Activated T-helper 9 cell treated with anti-CD3 and anti-CD28 coated beads, Interleukin-2, amount 50 U/mL, for 16 hours (primary cell): Measurements from ENCODE around the gene SYN1.

ENCODE experiments used
- DNase-seq: peaks from one replicate; pipeline ENCODE4 v3.0.0-alpha.2; 2020; ENCODE audit warnings: low read depth

The SYN1 gene

GRCh38 chrX:47595716-47596251 lies 23.9 kb downstream of the SYN1 start:
- no peak for DNase-seq

- no peak for DNase-seq
Measured at GRCh38 chrX:47593522-47593921, 26.1 kb downstream of the SYN1 start.

- no peak for DNase-seq
Measured at GRCh38 chrX:47590984-47591383, 28.7 kb downstream of the SYN1 start.

- no peak for DNase-seq
Measured at GRCh38 chrX:47587906-47588735, 31.5 kb downstream of the SYN1 start.

GRCh38 chrX:47587091-47587891 lies 32.4 kb downstream of the SYN1 start:
- no peak for DNase-seq

GRCh38 chrX:47586043-47586787 lies 33.4 kb downstream of the SYN1 start:
- no peak for DNase-seq

GRCh38 chrX:47585273-47585672 lies 34.4 kb downstream of the SYN1 start:
- no peak for DNase-seq

GRCh38 chrX:47584714-47585113 lies 34.9 kb downstream of the SYN1 start:
- no peak for DNase-seq

GRCh38 chrX:47583240-47583861 lies 36.3 kb downstream of the SYN1 start:
- no peak for DNase-seq

- DNase-seq = peak; percentile 74
Measured at GRCh38 chrX:47581731-47582647, 37.7 kb downstream of the SYN1 start, which contains the start of gene TIMP1. Gene TIMP1 (plus strand): TSS chrX:47582436. CDS start chrX:47583416, 980 bp downstream.

- peak; percentile 37 for DNase-seq
Measured at GRCh38 chrX:47579537-47579936, 40.1 kb downstream of the SYN1 start.

- DNase-seq = no peak
Measured at GRCh38 chrX:47578692-47579091, 41.0 kb downstream of the SYN1 start.

GRCh38 chrX:47577901-47578300 lies 41.8 kb downstream of the SYN1 start:
- no peak for DNase-seq

GRCh38 chrX:47577424-47577823 lies 42.2 kb downstream of the SYN1 start:
- DNase-seq = no peak

- DNase-seq = no peak
Measured at GRCh38 chrX:47576021-47576898, 43.4 kb downstream of the SYN1 start.

GRCh38 chrX:47574547-47575301 lies 44.9 kb downstream of the SYN1 start:
- DNase-seq = no peak

- DNase-seq = no peak
Measured at GRCh38 chrX:47574076-47574546, 45.5 kb downstream of the SYN1 start.

- no peak for DNase-seq
Measured at GRCh38 chrX:47573341-47574075, 46.1 kb downstream of the SYN1 start.
